ENCODE measurements around the gene ZNF524. TPM values are rescaled to one million over a fixed set of nuclear protein-coding genes. Genes with fewer than 3 reads are reported as not detected.

ZNF524 gene
- polyA plus RNA-seq, 2 of the 4 experiments (the other 2 are of a cell fraction), result 6.4 to 9.7 TPM

DNA sequence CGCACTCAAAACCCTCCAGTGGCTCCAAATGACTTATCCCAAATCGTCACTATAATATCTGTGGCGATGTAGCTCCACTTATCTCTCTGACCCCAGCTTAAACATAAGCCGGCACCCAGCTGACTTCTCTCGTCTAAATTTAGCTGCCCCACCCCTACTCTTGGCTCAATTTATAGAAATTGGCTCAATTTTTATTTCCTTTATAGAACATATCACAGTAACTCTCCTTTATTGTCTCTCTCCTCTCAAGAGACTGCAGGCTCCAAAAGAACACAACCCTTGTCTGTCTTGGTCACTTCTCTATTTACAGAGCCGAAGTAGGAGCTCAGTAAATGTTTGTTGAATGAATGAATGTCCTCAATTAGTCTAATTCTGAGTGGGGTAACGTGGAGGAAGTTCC lies 23.5 kb downstream of the ZNF524 start:
- H3K4me3 ChIP-seq, result peak overlapping the region; percentile 48; the same call in 1 of the 3 replicates
- FAIRE-seq (no peak), DNase-seq (ENCODE audit: low read depth in 1 of 2, low spot score in 1 of 2) (no peak), ATAC-seq (no peak)
- CTCF ChIA-PET, result interaction anchor here (0.6 to 24.9 kb wide), 7 partner anchors 9 to 535 kb away, joined by 3 to 363 read pairs (median 38); partner anchors contain the start of gene ZNF865
- TF ChIP-seq HOXB5 (CRISPR knock-in tag; IDR thresholded peaks at IDR 0.05) (no peak), SMC3 (IDR thresholded peaks at IDR 0.05) (no peak), RARB (CRISPR knock-in tag; IDR thresholded peaks at IDR 0.05) (0 out of 2 replicates have a peak, but pooled peaks have one; percentile 41), RFX5 (IDR thresholded peaks at IDR 0.05) (no peak)
- TF ChIP-seq, protein P1, sequence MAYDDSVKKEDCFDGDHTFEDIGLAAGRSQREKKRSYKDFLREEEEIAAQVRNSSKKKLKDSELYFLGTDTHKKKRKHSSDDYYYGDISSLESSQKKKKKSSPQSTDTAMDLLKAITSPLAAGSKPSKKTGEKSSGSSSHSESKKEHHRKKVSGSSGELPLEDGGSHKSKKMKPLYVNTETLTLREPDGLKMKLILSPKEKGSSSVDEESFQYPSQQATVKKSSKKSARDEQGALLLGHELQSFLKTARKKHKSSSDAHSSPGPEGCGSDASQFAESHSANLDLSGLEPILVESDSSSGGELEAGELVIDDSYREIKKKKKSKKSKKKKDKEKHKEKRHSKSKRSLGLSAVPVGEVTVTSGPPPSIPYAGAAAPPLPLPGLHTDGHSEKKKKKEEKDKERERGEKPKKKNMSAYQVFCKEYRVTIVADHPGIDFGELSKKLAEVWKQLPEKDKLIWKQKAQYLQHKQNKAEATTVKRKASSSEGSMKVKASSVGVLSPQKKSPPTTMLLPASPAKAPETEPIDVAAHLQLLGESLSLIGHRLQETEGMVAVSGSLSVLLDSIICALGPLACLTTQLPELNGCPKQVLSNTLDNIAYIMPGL (CRISPR knock-in tag; IDR thresholded peaks at IDR 0.05; ENCODE audit: borderline replicate concordance), result no peak
- 72% methylated on average over 7 of the region's 7 CpGs for WGBS (ENCODE audit: missing lambda C conversion rate)
- peak overlapping the region in 1 of 2 experiments; percentile 93; a peak in 1 of 6 replicates for H3K27ac ChIP-seq
- no peaks in the 10 kb centered on the region for H3K9me3 ChIP-seq
- POLR2A ChIA-PET, result interaction anchor here (1.3 to 3.4 kb wide), 6 partner anchors 14 to 147 kb away, joined by 3 to 33 read pairs (median 14); partner anchors contain the start of genes CCDC106, FIZ1, U2AF2 and ZNF628
- H3K4me1 ChIP-seq, result 0 out of 3 replicates have a peak, but pooled peaks cover 7% of the 10 kb centered on the region
- peak overlapping the region; percentile 92 for H3K4me2 ChIP-seq

DNA sequence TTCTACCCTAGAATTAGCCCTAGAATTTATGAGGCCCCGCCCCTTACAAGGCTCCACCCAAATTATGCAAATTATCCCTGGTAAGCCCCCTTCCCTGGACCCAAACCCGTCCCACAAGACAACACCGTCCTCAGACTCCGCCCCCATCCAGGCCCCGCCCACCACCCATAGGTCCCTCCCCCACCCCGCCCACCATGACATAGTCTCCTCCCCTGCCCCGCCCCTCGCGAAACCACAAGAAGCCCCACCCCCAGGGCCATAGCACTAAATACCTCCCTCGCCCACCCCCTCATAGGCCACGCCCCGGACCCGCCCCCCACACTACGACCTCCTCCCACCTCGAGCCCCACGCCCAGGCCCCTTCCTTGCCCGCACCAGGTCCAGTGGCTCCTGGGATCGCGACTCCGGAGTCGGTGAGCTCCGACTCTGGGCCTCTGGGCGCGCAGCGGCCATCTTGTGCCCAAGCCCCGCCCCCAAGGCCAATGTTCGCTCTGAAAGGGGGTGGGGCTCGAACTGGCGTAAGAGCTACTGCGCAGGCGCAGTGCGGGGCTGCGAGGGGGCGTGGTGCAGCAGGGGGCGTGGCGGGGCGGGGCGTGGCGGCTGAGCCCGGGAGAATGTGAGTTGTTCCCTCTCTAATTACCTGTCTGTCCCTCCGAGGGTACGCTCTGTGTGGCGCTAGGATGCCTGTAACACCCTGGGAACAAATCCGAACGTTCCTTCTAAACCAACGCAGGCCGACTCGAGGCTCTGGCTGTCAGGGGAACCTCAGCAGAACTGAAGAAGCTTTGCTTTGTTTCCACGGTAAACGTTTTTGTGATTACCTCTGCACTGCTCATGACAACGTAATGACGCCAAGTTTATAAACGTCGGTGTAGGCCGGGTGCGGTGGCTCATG lies 24.3 kb downstream of the ZNF524 start, which contains the start of gene ZNF784:
Gene ZNF784 (minus strand): TSS at position 458 of the 895 bp plus-strand sequence. CDS start 5 bp downstream, at position 453.
- FAIRE-seq, result no peak
- peak; percentile 89 to 96 for DNase-seq (ENCODE audit: low read depth in 1 of 2, low spot score in 1 of 2)
- whole genome bisulfite sequencing (ENCODE audit: missing lambda C conversion rate), result under 1% methylated on average over 31 of the region's 56 CpGs

More for the DNA sequence above, 24.3 kb downstream of the ZNF524 start, which contains the start of gene ZNF784:
- POLR2A ChIA-PET, result interaction anchor here (0.6 to 3.4 kb wide), 26 partner anchors 9 to 470 kb away, joined by 3 to 33 read pairs (median 5); partner anchors contain the start of genes CCDC106, DNAAF3, FIZ1 and SSC5D
- ATAC-seq, result peak; percentile 74 to 82
- Histone ChIP-seq H3K4me3 (peak within 1 kb of the TSS; percentile 48), H3K4me2 (peak within 1 kb of the TSS; percentile 92), H3K4me1 (0 out of 3 replicates have a peak, but pooled peaks cover 7% of the 10 kb centered on the region), H3K9me3 (no peaks in the 10 kb centered on the region), H3K27ac (peak within 1 kb of the TSS; percentile 89 to 93)
- CTCF ChIA-PET, result interaction anchor here (0.6 to 24.9 kb wide), 11 partner anchors 8 to 536 kb away, joined by 3 to 363 read pairs (median 4); partner anchors contain the start of gene ZNF865
- TF ChIP-seq FOSB (CRISPR knock-in tag; IDR thresholded peaks at IDR 0.05), result peak; percentile 32; the same call in 1 of the 2 replicates
- 0 out of 3 replicates have a peak, but pooled peaks have one; percentile 5 for TF ChIP-seq SMC3 (IDR thresholded peaks at IDR 0.05)
- TF ChIP-seq TP53 (CRISPR knock-in tag; IDR thresholded peaks at IDR 0.05), result 0 out of 2 replicates have a peak, but pooled peaks have one; percentile 27
- TF ChIP-seq FOXS1 (CRISPR knock-in tag; IDR thresholded peaks at IDR 0.05), result no peak
- TF ChIP-seq PHF8 (IDR thresholded peaks at IDR 0.05; ENCODE audit: borderline replicate concordance, low read depth), result peak; percentile 46; the same call in 1 of the 2 replicates
- TF ChIP-seq JUN (IDR thresholded peaks at IDR 0.05), result peak in 1 of 2 experiments; percentile 89; a peak in 3 of 5 replicates
- TF ChIP-seq ZSCAN20 (CRISPR knock-in tag; IDR thresholded peaks at IDR 0.05), result no peak
- TF ChIP-seq HOXB5 (CRISPR knock-in tag; IDR thresholded peaks at IDR 0.05), result 0 out of 2 replicates have a peak, but pooled peaks have one; percentile 34
- TF ChIP-seq, protein P1 (CRISPR knock-in tag; IDR thresholded peaks at IDR 0.05; ENCODE audit: borderline replicate concordance), result no peak
- peak; percentile 45 for TF ChIP-seq CHD2 (IDR thresholded peaks at IDR 0.05; ENCODE audit: low read length, partially characterized antibody)
- TF ChIP-seq, protein P2, sequence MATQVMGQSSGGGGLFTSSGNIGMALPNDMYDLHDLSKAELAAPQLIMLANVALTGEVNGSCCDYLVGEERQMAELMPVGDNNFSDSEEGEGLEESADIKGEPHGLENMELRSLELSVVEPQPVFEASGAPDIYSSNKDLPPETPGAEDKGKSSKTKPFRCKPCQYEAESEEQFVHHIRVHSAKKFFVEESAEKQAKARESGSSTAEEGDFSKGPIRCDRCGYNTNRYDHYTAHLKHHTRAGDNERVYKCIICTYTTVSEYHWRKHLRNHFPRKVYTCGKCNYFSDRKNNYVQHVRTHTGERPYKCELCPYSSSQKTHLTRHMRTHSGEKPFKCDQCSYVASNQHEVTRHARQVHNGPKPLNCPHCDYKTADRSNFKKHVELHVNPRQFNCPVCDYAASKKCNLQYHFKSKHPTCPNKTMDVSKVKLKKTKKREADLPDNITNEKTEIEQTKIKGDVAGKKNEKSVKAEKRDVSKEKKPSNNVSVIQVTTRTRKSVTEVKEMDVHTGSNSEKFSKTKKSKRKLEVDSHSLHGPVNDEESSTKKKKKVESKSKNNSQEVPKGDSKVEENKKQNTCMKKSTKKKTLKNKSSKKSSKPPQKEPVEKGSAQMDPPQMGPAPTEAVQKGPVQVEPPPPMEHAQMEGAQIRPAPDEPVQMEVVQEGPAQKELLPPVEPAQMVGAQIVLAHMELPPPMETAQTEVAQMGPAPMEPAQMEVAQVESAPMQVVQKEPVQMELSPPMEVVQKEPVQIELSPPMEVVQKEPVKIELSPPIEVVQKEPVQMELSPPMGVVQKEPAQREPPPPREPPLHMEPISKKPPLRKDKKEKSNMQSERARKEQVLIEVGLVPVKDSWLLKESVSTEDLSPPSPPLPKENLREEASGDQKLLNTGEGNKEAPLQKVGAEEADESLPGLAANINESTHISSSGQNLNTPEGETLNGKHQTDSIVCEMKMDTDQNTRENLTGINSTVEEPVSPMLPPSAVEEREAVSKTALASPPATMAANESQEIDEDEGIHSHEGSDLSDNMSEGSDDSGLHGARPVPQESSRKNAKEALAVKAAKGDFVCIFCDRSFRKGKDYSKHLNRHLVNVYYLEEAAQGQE (IDR thresholded peaks at IDR 0.05), result no peak
- no peak for TF ChIP-seq RCOR1 (IDR thresholded peaks at IDR 0.05; ENCODE audit: low read depth, low read length)
- TF ChIP-seq, protein P3, sequence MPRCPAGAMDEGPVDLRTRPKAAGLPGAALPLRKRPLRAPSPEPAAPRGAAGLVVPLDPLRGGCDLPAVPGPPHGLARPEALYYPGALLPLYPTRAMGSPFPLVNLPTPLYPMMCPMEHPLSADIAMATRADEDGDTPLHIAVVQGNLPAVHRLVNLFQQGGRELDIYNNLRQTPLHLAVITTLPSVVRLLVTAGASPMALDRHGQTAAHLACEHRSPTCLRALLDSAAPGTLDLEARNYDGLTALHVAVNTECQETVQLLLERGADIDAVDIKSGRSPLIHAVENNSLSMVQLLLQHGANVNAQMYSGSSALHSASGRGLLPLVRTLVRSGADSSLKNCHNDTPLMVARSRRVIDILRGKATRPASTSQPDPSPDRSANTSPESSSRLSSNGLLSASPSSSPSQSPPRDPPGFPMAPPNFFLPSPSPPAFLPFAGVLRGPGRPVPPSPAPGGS (IDR thresholded peaks at IDR 0.05), result 0 out of 3 replicates have a peak, but pooled peaks have one; percentile 56
- no peak for TF ChIP-seq TFCP2L1 (CRISPR knock-in tag; IDR thresholded peaks at IDR 0.05)
- TF ChIP-seq, protein P4, sequence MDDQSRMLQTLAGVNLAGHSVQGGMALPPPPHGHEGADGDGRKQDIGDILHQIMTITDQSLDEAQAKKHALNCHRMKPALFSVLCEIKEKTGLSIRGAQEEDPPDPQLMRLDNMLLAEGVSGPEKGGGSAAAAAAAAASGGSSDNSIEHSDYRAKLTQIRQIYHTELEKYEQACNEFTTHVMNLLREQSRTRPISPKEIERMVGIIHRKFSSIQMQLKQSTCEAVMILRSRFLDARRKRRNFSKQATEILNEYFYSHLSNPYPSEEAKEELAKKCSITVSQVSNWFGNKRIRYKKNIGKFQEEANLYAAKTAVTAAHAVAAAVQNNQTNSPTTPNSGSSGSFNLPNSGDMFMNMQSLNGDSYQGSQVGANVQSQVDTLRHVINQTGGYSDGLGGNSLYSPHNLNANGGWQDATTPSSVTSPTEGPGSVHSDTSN (IDR thresholded peaks at IDR 0.05), result peak; percentile 69; the same call in 1 of the 2 replicates
- peak; percentile 80 for TF ChIP-seq POLR2A (IDR thresholded peaks at IDR 0.05; ENCODE audit: low read length)
- 0 out of 2 replicates have a peak, but pooled peaks have one; percentile 17 for TF ChIP-seq ZNF302 (CRISPR knock-in tag; IDR thresholded peaks at IDR 0.05)
- peak; percentile 39; the same call in 1 of the 2 replicates for TF ChIP-seq MAZ (IDR thresholded peaks at IDR 0.05; ENCODE audit: borderline replicate concordance, low read depth, low read length)

Measured in A549 (cell line).